Upper lobe of left lung (tissue), 6 donors: ENCODE data around the gene SLC1A7. TPM values are rescaled to one million over a fixed set of nuclear protein-coding genes. Genes with fewer than 3 reads are reported as not detected.

Source experiments
- ATAC-seq, 2 donors: fragments of 200-7000 bp; cut with Tn5 transposase; one replicate each; pipeline ENCODE4 v1.9.1; 2022; ENCODE audit warnings: mild to moderate bottlenecking in 2 of 2, moderate library complexity in 2 of 2; ENCODE audit not compliant: low FRiP score in 2 of 2
- DNase-seq, 2 donors: peaks; one replicate each; pipeline ENCODE4 v3.0.0-alpha.2; 2019 to 2020
- H3K27ac ChIP-seq, 4 donors: fragments of 200-600 bp; sonication (generic); one replicate each; pipeline ENCODE4 v1.5.1; 2016 to 2019
- H3K27me3 ChIP-seq, 4 donors: fragments of 200-600 bp; sonication (generic); one replicate each; pipeline ENCODE4 v1.5.1; 2017 to 2019
- H3K36me3 ChIP-seq, 4 donors: fragments of 200-600 bp; sonication (generic); one replicate each; pipeline ENCODE4 v1.5.1; 2016 to 2019
- H3K4me1 ChIP-seq, 4 donors: fragments of 200-600 bp; sonication (generic); one replicate each; pipeline ENCODE4 v1.5.1; 2018 to 2019
- H3K4me3 ChIP-seq, 4 donors: fragments of 200-600 bp; sonication (generic); one replicate each; pipeline ENCODE4 v1.5.1; 2017 to 2019; ENCODE audit warnings: mild to moderate bottlenecking in 2 of 4, moderate library complexity in 1 of 4
- H3K9me3 ChIP-seq, 4 donors: fragments of 200-600 bp; sonication (generic); one replicate each; pipeline ENCODE4 v1.5.1; 2018 to 2019
- EP300 ChIP-seq, 4 donors: sonication (generic); formaldehyde crosslinking; IDR thresholded peaks; one replicate each; pipeline ENCODE4 v1.5.1; 2017; ENCODE audit warnings: antibody characterized with exemption in 4 of 4, control low read depth in 2 of 4
- POLR2A ChIP-seq, 4 donors: fragments of 450-650 bp; IDR thresholded peaks; one replicate each; pipeline ENCODE4 v1.5.1; 2016 to 2017; ENCODE audit warnings: antibody characterized with exemption in 4 of 4, mild to moderate bottlenecking in 2 of 4
- POLR2AphosphoS5 ChIP-seq, 2 donors: sonication (generic); formaldehyde crosslinking; IDR thresholded peaks; one replicate each; pipeline ENCODE4 v1.5.1; 2017; ENCODE audit warnings: antibody characterized with exemption in 2 of 2
- WGBS, 2 donors: methylation state at CpG; one replicate each; pipeline ENCODE4 v1.1.5; 2017 to 2018; 5-methylcytosine and 5-hydroxymethylcytosine counted together
- total RNA-seq, 6 donors: library from RNA; depleted of rRNA in 4 of 6; stranded (reverse); fragments of >200 nt in 4 of 6; gene quantifications; one replicate each; pipeline versions ENCODE4 v1.1.0 to v1.2.1, GENCODE V29; 2016 to 2021
- TF ChIP-seq, protein P1 (sequence below), 6 experiments: fragments of 450-650 bp in 4 of 6; fragments of 200-600 bp in 2 of 6; sonication (generic) in 2 of 6; IDR thresholded peaks; one replicate each; pipeline ENCODE4 v1.5.1; 2016 to 2019; ENCODE audit warnings: antibody characterized with exemption in 6 of 6
- donor health status: DM: no; HTN: no; CAD: no; lungs with moderate emphysema.
- donor health status: DM: no; HTN: yes; CAD: no; lungs with severe emphysema.

Gene SLC1A7
- total RNA-seq, 6 donors from 2014 or later, result 0.37 to 1.3 (median 0.77) TPM; not detected in 2

DNA sequence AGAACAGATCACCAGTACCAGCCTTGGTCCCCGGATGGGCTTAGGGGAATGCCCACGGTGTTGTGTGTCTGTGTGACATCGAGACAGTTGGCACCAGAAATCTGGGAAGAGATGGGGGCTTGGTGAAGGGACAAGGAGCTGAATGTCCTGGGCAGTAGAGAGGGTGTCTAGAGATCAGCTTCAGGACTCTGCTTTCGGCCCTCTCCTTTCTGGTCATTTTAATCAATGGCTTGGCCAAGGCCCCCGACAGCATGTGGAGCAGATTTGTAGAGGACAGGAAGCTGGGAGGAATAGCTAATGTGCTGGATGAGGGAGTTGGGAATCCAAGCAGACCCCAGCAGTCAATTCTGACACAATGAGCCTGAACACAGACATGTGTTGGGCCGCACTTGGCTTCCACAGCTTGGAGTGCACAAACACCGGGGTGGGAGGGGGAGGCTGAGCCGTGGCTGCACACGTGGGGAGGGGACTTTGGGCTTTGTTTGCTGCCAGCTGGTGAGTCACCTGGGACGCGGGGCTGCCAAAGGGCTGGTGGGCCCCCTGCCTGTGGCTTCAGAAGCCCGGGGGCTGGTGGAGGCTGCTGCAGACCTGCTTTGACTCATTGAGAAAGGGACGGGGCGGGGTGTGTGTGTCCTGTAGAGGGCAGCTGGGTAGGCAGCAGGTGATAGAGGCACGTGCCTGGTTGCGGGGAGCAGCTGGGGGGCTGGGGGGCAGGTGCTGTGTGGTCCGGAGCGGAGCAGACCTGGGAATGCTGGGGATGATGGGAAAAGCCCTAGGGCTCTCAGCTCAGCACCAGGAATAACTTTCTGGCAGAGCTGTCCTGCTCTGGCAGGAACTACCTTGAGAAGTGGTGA is 20.9 kb downstream of the SLC1A7 start:
- DNase-seq, result peak in 1 of 2 donors; percentile 70
- TF ChIP-seq, protein P1, sequence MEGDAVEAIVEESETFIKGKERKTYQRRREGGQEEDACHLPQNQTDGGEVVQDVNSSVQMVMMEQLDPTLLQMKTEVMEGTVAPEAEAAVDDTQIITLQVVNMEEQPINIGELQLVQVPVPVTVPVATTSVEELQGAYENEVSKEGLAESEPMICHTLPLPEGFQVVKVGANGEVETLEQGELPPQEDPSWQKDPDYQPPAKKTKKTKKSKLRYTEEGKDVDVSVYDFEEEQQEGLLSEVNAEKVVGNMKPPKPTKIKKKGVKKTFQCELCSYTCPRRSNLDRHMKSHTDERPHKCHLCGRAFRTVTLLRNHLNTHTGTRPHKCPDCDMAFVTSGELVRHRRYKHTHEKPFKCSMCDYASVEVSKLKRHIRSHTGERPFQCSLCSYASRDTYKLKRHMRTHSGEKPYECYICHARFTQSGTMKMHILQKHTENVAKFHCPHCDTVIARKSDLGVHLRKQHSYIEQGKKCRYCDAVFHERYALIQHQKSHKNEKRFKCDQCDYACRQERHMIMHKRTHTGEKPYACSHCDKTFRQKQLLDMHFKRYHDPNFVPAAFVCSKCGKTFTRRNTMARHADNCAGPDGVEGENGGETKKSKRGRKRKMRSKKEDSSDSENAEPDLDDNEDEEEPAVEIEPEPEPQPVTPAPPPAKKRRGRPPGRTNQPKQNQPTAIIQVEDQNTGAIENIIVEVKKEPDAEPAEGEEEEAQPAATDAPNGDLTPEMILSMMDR (IDR thresholded peaks at IDR 0.05), result no peak
- TF ChIP-seq POLR2A (IDR thresholded peaks at IDR 0.05) (no peak), EP300 (IDR thresholded peaks at IDR 0.05) (no peak), POLR2AphosphoS5 (IDR thresholded peaks at IDR 0.05) (no peak)
- 64 to 72% methylated on average over 11 to 15 of the region's 18 CpGs for WGBS, 2 donors
- ATAC-seq, result peak in 1 of 2 donors; percentile 54
- no peaks in the 10 kb centered on the region for H3K27me3 ChIP-seq
- no peak overlapping the region for H3K4me3 ChIP-seq
- peak overlapping the region in 1 of 4 donors; percentile 4 for H3K27ac ChIP-seq
- H3K36me3 ChIP-seq, result no peaks in the 10 kb centered on the region
- peaks cover 0 to 19% (median 3%) of the 10 kb centered on the region in 4 donors for H3K4me1 ChIP-seq
- H3K9me3 ChIP-seq, result no peaks in the 10 kb centered on the region

DNA sequence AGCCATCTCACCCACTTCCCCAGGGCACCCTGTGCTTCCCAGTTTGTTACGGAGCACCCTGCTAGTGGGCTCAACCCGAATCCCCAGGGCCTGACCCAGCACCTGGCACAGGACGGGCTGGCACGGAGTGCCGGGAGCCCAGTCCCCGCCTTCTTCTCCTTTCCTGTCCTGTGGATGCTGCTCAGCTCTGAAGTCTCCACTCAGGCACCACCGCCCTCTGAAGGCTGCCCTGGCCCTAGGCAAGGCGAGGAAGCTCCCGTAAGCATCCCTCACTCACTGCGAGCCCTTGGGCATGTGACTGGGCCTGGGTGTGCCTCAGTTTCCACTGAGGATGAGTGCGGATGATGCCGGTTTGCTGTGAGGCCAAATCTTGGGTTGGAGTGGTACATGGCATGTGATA is 21.8 kb downstream of the SLC1A7 start:
- Histone ChIP-seq H3K4me3 (no peak overlapping the region), H3K27me3 (no peaks in the 10 kb centered on the region), H3K9me3 (no peaks in the 10 kb centered on the region), H3K4me1 (peaks cover 0 to 16% (median 6%) of the 10 kb centered on the region in 4 donors), H3K27ac (no peak overlapping the region), H3K36me3 (no peaks in the 10 kb centered on the region)
- 75 to 77% methylated on average over 7 to 12 of the region's 12 CpGs for WGBS, 2 donors
- DNase-seq (peak in 1 of 2 donors; percentile 56), ATAC-seq (no peak)
- TF ChIP-seq, protein P1 (IDR thresholded peaks at IDR 0.05), result no peak
- TF ChIP-seq POLR2A (IDR thresholded peaks at IDR 0.05) (no peak), EP300 (IDR thresholded peaks at IDR 0.05) (no peak), POLR2AphosphoS5 (IDR thresholded peaks at IDR 0.05) (no peak)

DNA sequence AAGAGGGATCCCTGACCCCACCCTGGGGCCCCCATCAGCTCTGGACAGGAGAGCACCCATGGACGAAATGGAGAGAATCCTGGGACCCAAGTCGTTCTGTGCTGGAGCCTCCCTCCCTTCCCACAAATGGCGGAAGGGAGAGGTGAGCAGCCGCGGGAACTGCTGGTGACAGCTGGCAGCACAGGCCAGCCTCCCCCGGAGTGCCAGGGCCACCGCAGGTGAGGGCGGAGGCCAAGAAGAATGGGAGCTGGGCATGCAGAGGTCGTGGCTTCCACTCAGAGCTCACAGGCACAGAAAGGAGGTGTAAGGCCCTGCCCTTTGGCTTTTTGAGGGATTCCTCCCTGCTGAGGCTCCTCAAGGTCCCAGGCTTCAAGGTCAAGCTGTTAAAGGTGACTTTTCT is 24.6 kb downstream of the SLC1A7 start:
- Histone ChIP-seq H3K36me3 (no peaks in the 10 kb centered on the region), H3K9me3 (no peaks in the 10 kb centered on the region), H3K4me3 (no peak overlapping the region), H3K4me1 (peaks cover 0 to 13% (median 3%) of the 10 kb centered on the region in 4 donors), H3K27ac (no peak overlapping the region), H3K27me3 (no peaks in the 10 kb centered on the region)
- TF ChIP-seq EP300 (IDR thresholded peaks at IDR 0.05) (no peak), POLR2A (IDR thresholded peaks at IDR 0.05) (no peak), POLR2AphosphoS5 (IDR thresholded peaks at IDR 0.05) (no peak)
- TF ChIP-seq, protein P1 (IDR thresholded peaks at IDR 0.05), result no peak
- WGBS, 2 donors, result 82 to 88% methylated on average over 9 of the region's 9 CpGs
- no peak for DNase-seq
- no peak for ATAC-seq

DNA sequence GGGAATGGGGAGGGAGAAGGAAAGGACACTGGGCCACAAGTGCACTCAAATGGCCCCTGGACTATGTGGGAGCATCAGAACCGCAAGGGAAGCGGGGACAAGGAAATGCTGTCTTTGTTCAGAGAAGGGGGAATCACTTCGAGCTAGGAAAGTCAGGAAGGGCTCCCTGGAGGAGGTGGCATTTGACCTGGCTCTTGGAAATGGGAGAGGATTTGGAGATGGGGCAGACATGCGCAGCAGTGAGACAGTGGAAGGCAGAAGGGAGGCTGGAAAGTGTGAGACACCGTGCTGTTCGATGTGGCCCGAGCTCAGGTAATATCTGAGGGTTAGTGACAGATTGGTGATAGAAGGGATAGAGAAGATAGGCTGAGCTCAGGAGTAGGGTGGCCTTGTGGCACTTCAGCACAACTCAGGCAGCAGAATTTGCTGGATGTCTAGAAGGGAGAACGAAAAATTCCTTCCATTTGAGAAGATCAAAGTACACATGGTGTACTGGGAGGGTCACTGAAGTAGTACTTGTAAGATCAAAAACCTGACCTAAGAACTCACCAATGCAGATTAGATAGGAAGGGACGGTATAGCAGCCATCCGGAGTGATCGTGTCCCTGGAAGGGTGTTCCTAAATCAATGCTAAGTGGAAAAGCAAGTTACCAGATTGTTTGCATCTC is 25.4 kb downstream of the SLC1A7 start:
- no peak for TF ChIP-seq POLR2A (IDR thresholded peaks at IDR 0.05)
- TF ChIP-seq, protein P1 (IDR thresholded peaks at IDR 0.05), result no peak
- no peak for TF ChIP-seq EP300 (IDR thresholded peaks at IDR 0.05)
- no peak for TF ChIP-seq POLR2AphosphoS5 (IDR thresholded peaks at IDR 0.05)
- no peak for ATAC-seq
- Histone ChIP-seq H3K4me3 (no peak overlapping the region), H3K9me3 (no peaks in the 10 kb centered on the region), H3K27me3 (no peaks in the 10 kb centered on the region), H3K36me3 (no peaks in the 10 kb centered on the region), H3K4me1 (peaks cover 0 to 11% (median 3%) of the 10 kb centered on the region in 4 donors), H3K27ac (no peak overlapping the region)
- WGBS, 2 donors, result 82 to 85% methylated on average over 11 of the region's 11 CpGs
- DNase-seq, result no peak
